K562 (cell line): Measurements from ENCODE around the gene DIP2C. TPM values are rescaled to one million over a fixed set of nuclear protein-coding genes. Genes with fewer than 3 reads are reported as not detected.

Source experiments
- ATAC-seq: fragments of 200-7000 bp; cut with Tn5 transposase; 3 replicates; pipeline ENCODE4 v1.9.1; 2020; ENCODE audit warnings: moderate library complexity
- BruUV-seq: library from RNA; stranded (reverse); fragments of 400-500 nt; replicated peaks from 2 replicates; lab custom pipeline; 2021; lab: Mats Ljungman, UMichigan
- CTCF ChIA-PET: fragments of 300-600 bp; formaldehyde crosslinking; extraction: SDS; loops from one replicate; lab custom pipeline; 2021; ENCODE audit warnings: low intra/inter-chr PET ratio; lab: Yijun Ruan, JAX
- POLR2A ChIA-PET: fragments of 300-600, 350-650 bp; sonication (Branson Sonifier 250); formaldehyde crosslinking; extraction: SDS; loops from one replicate; lab custom pipeline; 2021; ENCODE audit warnings: antibody characterized with exemption, inconsistent platforms; lab: Yijun Ruan, JAX
- DNase-seq, 4 experiments: peaks; one replicate each; pipeline versions ENCODE4 v3.0.0 to v3.0.0-alpha.2; 2011 to 2018; ENCODE audit warnings: low spot score in 3 of 4, mixed read lengths in 3 of 4; ENCODE audit errors: extremely low read depth in 1 of 4
- FAIRE-seq: peaks from 2 replicates; lab custom pipeline; 2011; peaks lifted over from hg19 to GRCh38; lab: Jason Lieb, UNC
- H2AFZ ChIP-seq: 2 replicates; pipeline ENCODE4 v1.6.0; 2011; ENCODE audit warnings: low read depth, low read length, control low read depth, inconsistent platforms
- H3K27ac ChIP-seq: fragments of 200-600 bp; 3 replicates; pipeline ENCODE4 v1.8.0; 2011; ENCODE audit warnings: low read depth, mild to moderate bottlenecking, control low read depth, inconsistent platforms, low read length, moderate library complexity, mixed read lengths; ENCODE audit errors: extremely low read depth
- H3K27me3 ChIP-seq, 2 experiments: fragments of 300-600 bp in 1 of 2; 2 replicates in 1 of 2; 3 replicates in 1 of 2; pipeline versions ENCODE4 v1.6.0 to v1.8.0; 2011; ENCODE audit warnings: inconsistent platforms in 2 of 2, low read length in 2 of 2, mild to moderate bottlenecking in 1 of 2, mixed read lengths in 1 of 2, moderate library complexity in 1 of 2; ENCODE audit not compliant: control insufficient read depth in 2 of 2, insufficient read depth in 2 of 2
- H3K36me3 ChIP-seq: fragments of 300-600 bp; 3 replicates; pipeline ENCODE4 v1.8.0; 2011; ENCODE audit warnings: mild to moderate bottlenecking, low read length, inconsistent platforms; ENCODE audit not compliant: control insufficient read depth, insufficient read depth
- H3K4me1 ChIP-seq, 2 experiments: fragments of 200-600 bp in 1 of 2; replicated peaks in 1 of 2; 2 replicates in 1 of 2; 3 replicates in 1 of 2; pipeline versions ENCODE4 v1.5.1 to v1.8.0; 2011; ENCODE audit warnings: inconsistent platforms in 2 of 2, low read length in 2 of 2, mild to moderate bottlenecking in 1 of 2, mixed read lengths in 1 of 2, moderate library complexity in 1 of 2; ENCODE audit not compliant: control insufficient read depth in 2 of 2, insufficient read depth in 2 of 2
- H3K4me2 ChIP-seq: 2 replicates; pipeline ENCODE4 v1.6.1; 2011; ENCODE audit warnings: low read length, control low read depth, inconsistent platforms, mixed read lengths; ENCODE audit not compliant: insufficient read depth
- H3K4me3 ChIP-seq: fragments of 200-600 bp; sonication (generic), shearing (Covaris generic); 2 replicates; pipeline ENCODE4 v1.5.1; 2016; ENCODE audit warnings: control low read depth, inconsistent platforms
- H3K79me2 ChIP-seq: fragments of 200-600 bp; 3 replicates; pipeline ENCODE4 v1.8.0; 2011; ENCODE audit warnings: low read length, inconsistent platforms; ENCODE audit not compliant: control insufficient read depth, insufficient read depth
- H3K9ac ChIP-seq, 2 experiments: 2 replicates each; pipeline versions ENCODE4 v1.6.0 to v1.6.1; 2011; ENCODE audit warnings: low read depth in 2 of 2, low read length in 2 of 2, control low read depth in 1 of 2, inconsistent platforms in 1 of 2, mild to moderate bottlenecking in 1 of 2, mixed read lengths in 1 of 2; ENCODE audit not compliant: insufficient read depth in 1 of 2
- H3K9me1 ChIP-seq: one replicate; pipeline ENCODE4 v1.6.0; 2011; ENCODE audit warnings: inconsistent platforms, mild to moderate bottlenecking, low read length, moderate library complexity; ENCODE audit not compliant: control insufficient read depth, insufficient read depth
- H3K9me3 ChIP-seq: replicated peaks from 2 replicates; pipeline ENCODE4 v1.5.1; 2011; ENCODE audit warnings: low read depth, low read length, inconsistent platforms; ENCODE audit not compliant: control insufficient read depth, insufficient read depth
- H4K20me1 ChIP-seq: replicated peaks from 2 replicates; pipeline ENCODE4 v1.6.1; 2011; ENCODE audit warnings: low read length, inconsistent platforms, mixed read lengths; ENCODE audit not compliant: control insufficient read depth, insufficient read depth
- EWSR1 ChIP-seq: fragments of 450-650 bp; IDR thresholded peaks from 2 replicates; pipeline ENCODE4 v1.6.1; 2018; ENCODE audit warnings: borderline replicate concordance, mild to moderate bottlenecking, low read depth, moderate library complexity; ENCODE audit not compliant: partially characterized antibody
- FOXK1 ChIP-seq: sonication (generic); formaldehyde crosslinking; IDR thresholded peaks from 2 replicates; pipeline ENCODE4 v1.8.0; 2022; ENCODE audit warnings: missing genetic modification reagents, mild to moderate bottlenecking, borderline replicate concordance
- HNRNPLL ChIP-seq: fragments of 200-400 bp; formaldehyde crosslinking; IDR thresholded peaks from 2 replicates; pipeline ENCODE4 v1.6.1; 2017; ENCODE audit warnings: low read length, low read depth, mild to moderate bottlenecking; ENCODE audit not compliant: poor library complexity, severe bottlenecking
- KLF13 ChIP-seq: fragments of 450-650 bp; IDR thresholded peaks from 2 replicates; pipeline ENCODE4 v1.6.1; 2016; ENCODE audit warnings: missing genetic modification characterization, low read depth, mild to moderate bottlenecking, missing compliant biosample characterization, moderate library complexity, borderline replicate concordance
- PTBP1 ChIP-seq: fragments of 200-400 bp; formaldehyde crosslinking; IDR thresholded peaks from 2 replicates; pipeline ENCODE4 v1.6.1; 2017; ENCODE audit warnings: low read depth, low read length
- WGBS: fragments of 100-300 bp; shearing (Covaris generic); methylation state at CpG from one replicate; pipeline ENCODE4 v1.1.6; 2016; ENCODE audit warnings: low coverage, mixed read lengths; ENCODE audit not compliant: insufficient coverage; ENCODE audit errors: missing lambda C conversion rate; 5-methylcytosine and 5-hydroxymethylcytosine counted together
- in situ Hi-C: fragments of 300-500 bp; cut with MboI; formaldehyde crosslinking; loops from 4 replicates; pipeline ENCODE4 v1.15.0; 2018; ENCODE audit warnings: inconsistent platforms, mixed read lengths
- intact Hi-C: fragments of 100-400 bp; cut with micrococcal nuclease; formaldehyde crosslinking; loops from 2 replicates; pipeline ENCODE4 v1.14.2; 2022
- polyA plus RNA-seq, 8 experiments: library from polyadenylated mRNA; depleted of rRNA in 4 of 8; stranded (reverse) in 5 of 8; unstranded in 3 of 8; fragments of >200 nt; fragmentation: Nextera tagmentation in 2 of 8; fragmentation: Illumina TruSeq in 1 of 8; extraction: Ambion mirVana in 2 of 8; extraction: Trizol in 1 of 8; gene quantifications; 2 replicates each; pipeline versions ENCODE4 v1.2.1 to v1.2.3, GENCODE V29; 2011 to 2014; ENCODE audit warnings: inconsistent platforms in 1 of 8, missing spikeins in 1 of 8
- total RNA-seq, 7 experiments: library from RNA; depleted of rRNA in 6 of 7; stranded (reverse); fragments of >200 nt in 6 of 7; fragmentation: Illumina TruSeq in 2 of 7; extraction: Trizol in 2 of 7; gene quantifications; 2 replicates each; pipeline versions ENCODE4 v1.2.1 to v1.2.3, GENCODE V29; 2011 to 2021; ENCODE audit warnings: low replicate concordance in 1 of 7
- TF ChIP-seq, protein P1 (sequence below): fragments of 250-450 bp; sonication (Bioruptor Pico); IDR thresholded peaks from 2 replicates; pipeline ENCODE4 v1.8.0; 2021; ENCODE audit warnings: mild to moderate bottlenecking, moderate library complexity
- TF ChIP-seq, protein P2 (sequence below): fragments of 250-450 bp; sonication (Bioruptor Pico); IDR thresholded peaks from 2 replicates; pipeline ENCODE4 v1.4.0; 2020; ENCODE audit warnings: mild to moderate bottlenecking, moderate library complexity
- TF ChIP-seq, protein P3 (sequence below): fragments of 250-450 bp; sonication (Bioruptor Pico); IDR thresholded peaks from 2 replicates; pipeline ENCODE4 v1.4.0; 2020; ENCODE audit warnings: borderline replicate concordance

The DIP2C gene
- total and polyA plus RNA-seq, 9 of the 15 experiments (the other 6 are each of a cell fraction or from before 2014, with no cell fraction given), result 0.01 TPM; not detected in 8

DNA sequence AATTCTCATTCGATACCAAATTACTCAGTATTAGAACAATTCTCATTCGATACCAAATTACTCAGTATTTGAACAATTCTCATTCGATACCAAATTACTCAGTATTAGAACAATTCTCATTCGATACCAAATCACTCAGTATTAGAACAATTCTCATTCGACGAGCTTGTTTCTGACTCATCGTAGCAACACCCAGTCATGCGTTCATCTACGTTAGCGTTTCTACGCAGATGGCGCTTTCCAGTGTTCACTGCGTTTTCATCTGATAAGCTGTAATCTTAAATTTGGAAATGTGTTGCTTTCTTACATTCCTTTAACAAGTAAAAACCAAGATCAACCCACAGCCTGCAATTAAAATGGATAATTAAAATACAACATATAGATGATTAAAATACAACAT is 277.9 kb downstream of the DIP2C start:
- CTCF ChIA-PET, result no interaction called here
- no peak overlapping the region for H3K4me3 ChIP-seq
- H3K4me1 ChIP-seq, result peaks cover 0 to 4% of the 10 kb centered on the region in 2 experiments; a peak in 2 of 5 replicates
- 10% methylated on average over 13 of the region's 13 CpGs for WGBS
- POLR2A ChIA-PET, result no interaction called here
- no peaks in the 10 kb centered on the region; the same call in 1 of the 2 replicates for H4K20me1 ChIP-seq
- in situ Hi-C loops, result no loop called here
- no peak overlapping the region for H3K4me2 ChIP-seq
- no peaks in the 10 kb centered on the region for H3K79me2 ChIP-seq
- H3K9me1 ChIP-seq, result no peaks in the 10 kb centered on the region
- no peak overlapping the region for H2AFZ ChIP-seq
- H3K27ac ChIP-seq, result no peak overlapping the region
- DNase-seq, result no peak
- no peak for FAIRE-seq
- no peak for ATAC-seq
- intact Hi-C loops, result no loop called here
- peaks cover 39 to 53% of the 10 kb centered on the region in 2 experiments for H3K27me3 ChIP-seq
- TF ChIP-seq HNRNPLL (peak; percentile 59), FOXK1 (no peak), EWSR1 (no peak)
- TF ChIP-seq, all 486 proteins: peak for 1
- no peaks in the 10 kb centered on the region for H3K36me3 ChIP-seq
- no peak overlapping the region for H3K9ac ChIP-seq
- no TSS peak for BruUV-seq
- H3K9me3 ChIP-seq, result no peaks in the 10 kb centered on the region

DNA sequence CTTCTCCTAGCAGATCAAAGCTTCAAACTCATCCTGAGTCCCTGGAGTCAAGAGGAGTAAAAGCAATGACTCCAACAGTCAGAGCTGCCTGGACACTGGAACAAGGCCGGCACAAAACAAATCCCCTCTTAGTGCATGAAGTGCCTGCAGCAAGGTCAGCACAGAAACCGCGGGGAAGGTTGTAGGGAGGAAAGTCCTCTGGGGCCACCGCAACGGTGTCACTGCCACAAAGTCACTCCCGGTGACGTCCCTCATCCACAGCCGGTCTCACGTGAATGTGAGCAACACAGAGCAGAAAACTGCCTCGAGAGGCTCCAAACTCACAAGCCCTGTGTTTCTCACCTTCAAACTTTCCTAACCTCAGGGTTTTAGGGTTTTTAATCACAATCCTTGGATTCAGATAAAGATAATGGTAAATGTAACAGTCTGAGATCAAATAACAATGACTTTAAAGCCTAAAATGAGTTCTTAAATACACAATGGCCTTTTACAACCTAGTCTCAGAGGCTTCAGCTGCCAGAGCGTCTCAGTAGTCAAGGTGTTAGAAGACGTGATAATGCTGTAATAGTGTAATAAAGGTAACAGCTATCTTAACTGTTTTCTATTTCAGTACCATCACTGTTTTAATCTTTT is 279.9 kb downstream of the DIP2C start:
- 0% methylated on average over 12 of the region's 12 CpGs for WGBS
- ChIA-PET POLR2A (no interaction called here), CTCF (no interaction called here)
- DNase-seq (no peak), ATAC-seq (no peak), FAIRE-seq (no peak)
- peaks cover 37 to 48% of the 10 kb centered on the region in 2 experiments for H3K27me3 ChIP-seq
- H3K9me3 ChIP-seq, result no peaks in the 10 kb centered on the region
- H3K27ac ChIP-seq, result no peak overlapping the region
- H2AFZ ChIP-seq, result no peak overlapping the region
- H3K4me3 ChIP-seq, result no peak overlapping the region
- H4K20me1 ChIP-seq, result no peaks in the 10 kb centered on the region
- no peak overlapping the region for H3K4me2 ChIP-seq
- no peaks in the 10 kb centered on the region for H3K9me1 ChIP-seq
- no peaks in the 10 kb centered on the region for H3K36me3 ChIP-seq
- in situ Hi-C loops, result no loop called here
- H3K9ac ChIP-seq, result no peak overlapping the region
- no TSS peak for BruUV-seq
- peaks cover 0 to 4% of the 10 kb centered on the region in 2 experiments; a peak in 1 of 5 replicates for H3K4me1 ChIP-seq
- intact Hi-C loops, result no loop called here
- H3K79me2 ChIP-seq, result no peaks in the 10 kb centered on the region
- TF ChIP-seq KLF13 (tag) (no peak), PTBP1 (no peak)
- TF ChIP-seq, protein P1, sequence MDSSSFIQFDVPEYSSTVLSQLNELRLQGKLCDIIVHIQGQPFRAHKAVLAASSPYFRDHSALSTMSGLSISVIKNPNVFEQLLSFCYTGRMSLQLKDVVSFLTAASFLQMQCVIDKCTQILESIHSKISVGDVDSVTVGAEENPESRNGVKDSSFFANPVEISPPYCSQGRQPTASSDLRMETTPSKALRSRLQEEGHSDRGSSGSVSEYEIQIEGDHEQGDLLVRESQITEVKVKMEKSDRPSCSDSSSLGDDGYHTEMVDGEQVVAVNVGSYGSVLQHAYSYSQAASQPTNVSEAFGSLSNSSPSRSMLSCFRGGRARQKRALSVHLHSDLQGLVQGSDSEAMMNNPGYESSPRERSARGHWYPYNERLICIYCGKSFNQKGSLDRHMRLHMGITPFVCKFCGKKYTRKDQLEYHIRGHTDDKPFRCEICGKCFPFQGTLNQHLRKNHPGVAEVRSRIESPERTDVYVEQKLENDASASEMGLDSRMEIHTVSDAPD (CRISPR knock-in tag), result no peak
- TF ChIP-seq, protein P2, sequence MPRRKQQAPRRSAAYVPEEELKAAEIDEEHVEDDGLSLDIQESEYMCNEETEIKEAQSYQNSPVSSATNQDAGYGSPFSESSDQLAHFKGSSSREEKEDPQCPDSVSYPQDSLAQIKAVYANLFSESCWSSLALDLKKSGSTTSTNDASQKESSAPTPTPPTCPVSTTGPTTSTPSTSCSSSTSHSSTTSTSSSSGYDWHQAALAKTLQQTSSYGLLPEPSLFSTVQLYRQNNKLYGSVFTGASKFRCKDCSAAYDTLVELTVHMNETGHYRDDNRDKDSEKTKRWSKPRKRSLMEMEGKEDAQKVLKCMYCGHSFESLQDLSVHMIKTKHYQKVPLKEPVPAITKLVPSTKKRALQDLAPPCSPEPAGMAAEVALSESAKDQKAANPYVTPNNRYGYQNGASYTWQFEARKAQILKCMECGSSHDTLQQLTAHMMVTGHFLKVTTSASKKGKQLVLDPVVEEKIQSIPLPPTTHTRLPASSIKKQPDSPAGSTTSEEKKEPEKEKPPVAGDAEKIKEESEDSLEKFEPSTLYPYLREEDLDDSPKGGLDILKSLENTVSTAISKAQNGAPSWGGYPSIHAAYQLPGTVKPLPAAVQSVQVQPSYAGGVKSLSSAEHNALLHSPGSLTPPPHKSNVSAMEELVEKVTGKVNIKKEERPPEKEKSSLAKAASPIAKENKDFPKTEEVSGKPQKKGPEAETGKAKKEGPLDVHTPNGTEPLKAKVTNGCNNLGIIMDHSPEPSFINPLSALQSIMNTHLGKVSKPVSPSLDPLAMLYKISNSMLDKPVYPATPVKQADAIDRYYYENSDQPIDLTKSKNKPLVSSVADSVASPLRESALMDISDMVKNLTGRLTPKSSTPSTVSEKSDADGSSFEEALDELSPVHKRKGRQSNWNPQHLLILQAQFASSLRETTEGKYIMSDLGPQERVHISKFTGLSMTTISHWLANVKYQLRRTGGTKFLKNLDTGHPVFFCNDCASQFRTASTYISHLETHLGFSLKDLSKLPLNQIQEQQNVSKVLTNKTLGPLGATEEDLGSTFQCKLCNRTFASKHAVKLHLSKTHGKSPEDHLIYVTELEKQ (CRISPR knock-in tag), result no peak
- TF ChIP-seq, protein P3, sequence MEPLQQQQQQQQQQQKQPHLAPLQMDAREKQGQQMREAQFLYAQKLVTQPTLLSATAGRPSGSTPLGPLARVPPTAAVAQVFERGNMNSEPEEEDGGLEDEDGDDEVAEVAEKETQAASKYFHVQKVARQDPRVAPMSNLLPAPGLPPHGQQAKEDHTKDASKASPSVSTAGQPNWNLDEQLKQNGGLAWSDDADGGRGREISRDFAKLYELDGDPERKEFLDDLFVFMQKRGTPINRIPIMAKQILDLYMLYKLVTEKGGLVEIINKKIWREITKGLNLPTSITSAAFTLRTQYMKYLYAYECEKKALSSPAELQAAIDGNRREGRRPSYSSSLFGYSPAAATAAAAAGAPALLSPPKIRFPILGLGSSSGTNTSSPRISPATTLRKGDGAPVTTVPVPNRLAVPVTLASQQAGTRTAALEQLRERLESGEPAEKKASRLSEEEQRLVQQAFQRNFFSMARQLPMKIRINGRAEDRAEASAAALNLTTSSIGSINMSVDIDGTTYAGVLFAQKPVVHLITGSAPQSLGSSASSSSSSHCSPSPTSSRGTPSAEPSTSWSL (CRISPR knock-in tag), result no peak
